Measurements from ENCODE around the gene DYNC2I2.
A peak's percentile ranks its signal among the peaks of the same experiment; 100 is the strongest.
"Not testable (repeated sequence)": the region's sequence is repeated elsewhere in the genome, so short reads cannot be mapped to it uniquely, and the experiment has no call there.

The DYNC2I2 gene

DNA sequence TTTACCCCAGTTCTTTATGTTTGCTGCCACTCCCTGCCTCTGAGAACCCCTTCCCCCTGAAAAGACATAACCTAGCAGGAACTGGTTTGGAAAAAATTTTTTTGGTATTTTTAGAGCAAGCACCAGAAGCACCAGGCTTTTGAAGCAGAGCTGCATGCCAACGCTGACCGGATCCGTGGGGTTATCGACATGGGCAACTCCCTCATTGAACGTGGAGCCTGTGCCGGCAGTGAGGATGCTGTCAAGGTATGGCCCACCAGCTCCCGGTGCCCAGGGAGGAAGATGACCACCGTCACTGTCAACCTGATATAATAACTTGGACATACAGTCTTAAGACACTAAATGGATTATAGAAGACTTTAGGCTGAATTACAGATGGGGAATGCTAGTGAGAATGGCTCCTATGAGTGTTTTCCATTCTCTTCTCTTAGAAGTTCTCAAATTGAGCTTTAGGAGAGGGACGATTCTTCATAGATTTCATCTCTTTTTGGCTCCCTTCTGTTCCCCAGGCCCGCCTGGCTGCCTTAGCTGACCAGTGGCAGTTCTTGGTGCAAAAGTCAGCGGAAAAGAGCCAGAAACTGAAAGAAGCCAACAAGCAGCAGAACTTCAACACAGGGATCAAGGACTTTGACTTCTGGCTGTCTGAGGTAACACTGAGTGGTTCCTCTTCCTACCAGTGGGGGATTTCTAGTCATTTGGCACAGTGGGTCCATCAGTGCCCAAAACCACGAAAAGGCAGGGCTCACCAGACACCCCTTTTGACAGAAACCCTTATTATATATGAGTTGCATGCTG lies 44.9 kb downstream of the DYNC2I2 start:
- DNase-seq, result no peak

DNA sequence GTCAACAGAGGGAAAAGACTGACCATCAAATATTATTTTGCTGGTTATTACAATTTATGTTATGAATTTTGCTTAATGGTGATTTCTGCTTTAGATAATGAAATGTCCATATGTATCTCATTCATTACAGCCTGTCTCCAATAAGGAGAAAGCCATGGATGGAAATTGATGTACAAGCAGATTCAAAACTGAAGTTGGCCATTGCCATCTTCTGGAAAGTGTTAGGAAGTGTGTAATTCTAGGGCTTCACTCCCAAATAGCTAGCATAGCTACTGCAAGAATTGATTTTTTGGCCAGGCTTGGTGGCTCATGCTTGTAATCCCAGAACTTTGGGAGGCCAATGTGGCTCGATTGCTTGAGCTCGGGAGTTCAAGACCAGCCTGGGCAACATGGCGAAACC lies 45.8 kb downstream of the DYNC2I2 start:
- DNase-seq, result no peak

DNA sequence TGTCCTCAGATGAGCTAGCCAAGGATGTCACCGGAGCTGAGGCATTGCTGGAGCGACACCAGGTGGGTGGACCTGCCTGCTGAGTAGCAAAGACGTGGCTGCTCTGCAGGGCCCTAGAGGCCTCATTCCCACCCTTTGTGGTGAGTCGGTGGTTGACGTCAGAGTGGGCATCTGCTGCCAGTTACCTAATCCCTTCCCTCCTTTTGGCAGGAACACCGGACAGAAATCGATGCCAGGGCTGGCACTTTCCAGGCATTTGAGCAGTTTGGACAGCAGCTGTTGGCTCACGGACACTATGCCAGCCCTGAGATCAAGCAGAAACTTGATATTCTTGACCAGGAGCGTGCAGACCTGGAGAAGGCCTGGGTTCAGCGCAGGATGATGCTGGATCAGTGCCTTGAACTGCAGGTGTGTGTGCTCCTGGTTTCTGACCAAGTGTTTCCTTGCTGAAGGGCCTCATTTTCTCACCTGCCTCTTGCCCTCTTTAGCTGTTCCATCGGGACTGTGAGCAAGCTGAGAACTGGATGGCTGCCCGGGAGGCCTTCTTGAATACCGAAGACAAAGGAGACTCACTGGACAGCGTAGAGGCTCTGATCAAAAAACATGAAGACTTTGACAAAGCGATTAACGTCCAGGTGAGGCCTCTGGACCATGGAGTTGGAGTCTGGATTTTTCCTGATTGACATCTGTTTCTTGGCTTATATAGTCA lies 48.9 kb downstream of the DYNC2I2 start:
- no peak for DNase-seq

DNA sequence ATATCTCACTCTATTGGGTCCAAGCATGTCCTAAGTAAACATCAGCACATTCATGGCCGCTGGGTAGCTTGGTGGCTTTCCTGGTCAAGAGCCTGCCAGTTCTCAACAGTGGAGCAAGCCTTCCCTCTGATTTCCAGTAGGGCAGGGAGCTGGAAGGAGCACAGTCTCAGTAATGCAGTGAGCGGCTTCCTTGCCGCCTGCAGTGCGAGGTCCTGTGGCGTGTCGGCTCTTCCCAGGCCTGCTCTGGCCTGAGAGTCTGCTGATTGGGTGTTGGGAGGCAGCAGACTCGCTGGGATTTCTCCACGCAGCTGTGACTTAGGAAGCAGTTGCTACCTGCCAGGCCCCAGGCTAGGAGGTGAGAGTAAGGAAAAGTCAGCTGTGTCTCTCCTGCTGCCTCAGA lies 53.0 kb downstream of the DYNC2I2 start:
- DNase-seq, result no peak

DNA sequence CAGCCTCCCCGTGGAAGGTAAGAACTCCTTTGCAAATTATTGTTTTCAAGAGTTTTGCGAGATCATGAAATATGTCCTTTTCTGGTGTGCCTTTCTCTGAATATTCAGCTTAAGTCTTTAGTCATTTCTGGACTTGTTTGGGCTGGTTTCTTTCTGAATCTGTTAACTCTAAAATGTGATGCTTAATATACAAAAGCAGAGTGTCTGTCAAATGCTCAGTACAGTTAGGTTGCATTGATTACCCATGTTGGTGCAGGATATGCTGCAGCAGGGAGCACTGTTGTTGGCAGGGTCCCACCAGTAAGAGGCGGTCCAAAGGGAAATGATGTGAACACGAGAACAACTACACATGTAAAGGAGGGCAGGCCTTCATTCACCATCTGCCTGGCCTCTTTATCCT lies 56.5 kb downstream of the DYNC2I2 start:
- no peak for DNase-seq

DNA sequence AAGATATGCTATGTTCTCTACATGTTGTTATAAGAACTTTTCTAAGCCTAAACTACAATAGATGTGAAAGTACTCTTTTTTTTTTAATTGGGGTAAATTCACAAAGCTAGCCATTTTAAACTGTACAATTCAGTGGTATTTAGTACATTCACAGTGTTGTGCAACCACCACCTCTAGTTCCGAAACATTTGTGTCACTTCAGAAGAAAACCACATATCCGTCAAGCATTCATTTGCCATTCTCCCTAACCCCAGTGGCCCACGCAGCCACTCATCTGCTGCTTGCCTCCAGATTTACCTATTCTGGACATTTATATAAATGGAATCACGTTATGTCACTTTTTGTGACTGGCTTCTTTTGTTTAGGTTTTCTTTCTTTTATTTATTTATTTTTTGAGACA lies 61.2 kb downstream of the DYNC2I2 start:
- no peak for DNase-seq

DNA sequence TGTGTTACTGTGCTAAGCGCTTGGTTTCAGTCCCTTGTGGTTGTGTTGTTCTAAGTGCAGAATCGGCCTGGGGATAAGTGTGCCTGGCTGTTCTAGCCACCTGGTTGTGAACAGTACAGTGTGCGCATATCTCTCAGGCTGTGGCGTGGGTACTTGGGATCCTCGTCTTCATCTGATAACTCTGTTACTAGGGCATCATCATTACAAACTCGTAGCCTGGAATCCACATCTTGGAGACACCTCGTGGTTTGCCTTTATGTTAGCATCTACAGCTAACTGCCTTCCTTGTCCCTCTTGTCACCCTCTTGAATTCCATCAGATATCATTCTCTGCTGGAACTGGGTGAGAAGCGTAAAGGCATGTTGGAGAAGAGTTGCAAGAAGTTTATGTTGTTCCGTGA lies 62.8 kb downstream of the DYNC2I2 start:
- DNase-seq, result no peak

DNA sequence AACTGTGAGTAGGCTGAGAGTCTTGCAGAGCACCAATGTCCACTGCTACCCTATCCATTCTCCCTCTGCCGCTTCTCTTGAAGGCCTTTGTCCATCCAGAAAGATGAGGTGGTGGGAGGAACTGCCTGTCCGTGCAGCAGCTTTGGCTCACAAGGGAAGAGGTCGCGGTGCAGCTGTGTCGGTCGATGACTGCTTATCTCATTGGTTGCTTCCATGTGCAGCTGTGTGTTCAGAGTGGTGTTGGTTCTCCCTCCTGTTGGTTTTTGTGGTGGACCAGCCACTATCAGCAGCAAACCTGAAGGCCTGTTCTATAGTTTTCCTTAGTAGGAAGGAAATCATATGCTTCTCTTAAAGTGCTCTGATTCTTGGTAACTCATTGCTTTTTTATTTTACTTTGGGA lies 63.6 kb downstream of the DYNC2I2 start:
- DNase-seq, result no peak

DNA sequence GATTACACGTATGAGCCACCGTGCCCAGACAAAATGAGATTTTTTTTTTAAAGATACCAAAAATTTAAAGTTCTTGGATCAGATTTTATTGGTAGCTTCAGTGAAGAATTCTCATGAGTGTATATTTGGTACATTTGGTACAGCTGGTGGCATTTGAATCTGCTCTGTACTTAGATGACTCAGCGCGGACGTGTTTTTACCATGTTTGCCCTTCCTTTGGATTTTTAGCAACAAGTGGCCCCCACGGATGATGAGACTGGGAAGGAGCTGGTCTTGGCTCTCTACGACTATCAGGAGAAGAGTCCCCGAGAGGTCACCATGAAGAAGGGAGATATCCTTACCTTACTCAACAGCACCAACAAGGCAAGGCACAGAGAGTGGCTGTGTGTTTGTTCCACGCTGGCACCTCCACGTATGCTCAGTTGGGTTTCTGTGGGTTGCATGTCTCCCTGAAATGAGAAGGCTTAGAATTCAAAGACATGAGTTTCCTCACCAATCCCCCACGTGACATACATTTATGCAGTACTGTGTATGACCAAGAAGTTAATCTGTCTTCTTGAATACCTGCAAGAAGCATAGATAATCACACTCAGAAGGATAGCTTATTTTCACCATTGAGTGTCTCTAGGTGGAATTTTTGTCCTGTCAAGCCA lies 67.9 kb downstream of the DYNC2I2 start:
- DNase-seq, result no peak

DNA sequence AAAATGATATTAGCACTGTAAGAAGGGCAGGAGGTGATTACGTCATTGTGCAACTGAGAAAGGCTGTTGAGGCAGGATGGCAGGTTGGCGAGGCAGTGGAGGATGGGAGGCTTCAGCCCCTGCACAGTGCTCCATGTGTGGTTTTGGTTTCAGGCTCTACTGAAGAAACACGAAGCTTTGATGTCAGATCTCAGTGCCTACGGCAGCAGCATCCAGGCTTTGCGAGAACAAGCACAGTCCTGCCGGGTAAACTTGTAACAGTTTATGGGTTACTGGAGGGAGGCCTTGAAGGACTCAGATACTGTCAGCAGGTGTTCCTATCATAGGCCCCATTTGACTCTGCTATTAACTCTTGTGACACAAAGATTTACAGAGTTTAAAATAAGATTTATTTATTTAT lies 69.2 kb downstream of the DYNC2I2 start:
- DNase-seq, result peak; percentile 48 to 67

DNA sequence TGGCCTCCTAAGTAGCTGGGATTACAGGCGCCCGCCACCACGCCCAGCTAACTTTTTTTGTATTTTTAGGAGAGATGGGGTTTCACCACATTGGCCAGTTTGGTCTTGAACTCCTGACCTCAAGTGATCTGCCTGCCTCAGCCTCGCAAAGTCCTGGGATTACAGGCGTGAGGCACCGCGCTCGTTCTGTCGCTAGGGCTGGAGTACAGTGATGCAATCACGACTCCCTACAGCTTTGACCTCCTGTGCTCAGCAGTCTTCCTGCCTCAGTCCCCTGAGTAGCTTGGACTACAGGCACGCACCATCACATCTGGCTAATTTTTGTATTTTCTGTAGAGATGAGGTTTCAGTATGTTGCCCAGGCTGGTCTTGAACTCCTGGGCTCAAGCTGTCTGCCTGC lies 69.7 kb downstream of the DYNC2I2 start:
- not testable (repeated sequence) for DNase-seq

DNA sequence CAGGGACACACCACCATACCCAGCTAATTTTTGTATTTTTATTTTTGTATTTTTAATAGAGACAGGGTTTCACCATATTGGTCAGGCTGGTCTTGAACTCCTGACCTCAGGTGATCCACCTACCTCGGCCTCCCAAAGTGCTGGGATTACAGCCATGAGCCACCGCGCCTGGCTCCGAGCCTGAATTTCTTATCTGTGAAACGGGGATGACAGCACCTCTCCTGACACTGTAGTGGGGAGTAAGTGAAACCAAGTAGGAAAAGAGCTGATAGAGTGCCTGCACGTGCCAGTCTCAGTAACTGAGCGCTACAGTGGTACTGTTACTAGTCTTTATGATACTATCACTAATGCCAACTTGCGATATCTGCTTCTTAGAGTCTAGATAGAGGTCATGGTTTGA lies 71.5 kb downstream of the DYNC2I2 start:
- DNase-seq, result not testable (repeated sequence)
